Fibroblast of skin of left quadriceps (primary cell): ENCODE data around the gene MANBA.
A peak's percentile ranks its signal among the peaks of the same experiment; 100 is the strongest.
"Not testable (repeated sequence)": the region's sequence is repeated elsewhere in the genome, so short reads cannot be mapped to it uniquely, and the experiment has no call there.

Source experiments
- DNase-seq, 2 experiments: peaks; one replicate each; pipeline ENCODE4 v3.0.0-alpha.2; 2013; ENCODE audit warnings: low read depth in 2 of 2

MANBA gene

GRCh38 chr4:102620697-102621497 is 139.9 kb downstream of the MANBA start:
- DNase-seq, result peak; percentile 77 to 84

GRCh38 chr4:102619776-102620631 is 140.8 kb downstream of the MANBA start:
- DNase-seq, result not testable (repeated sequence)

DNA sequence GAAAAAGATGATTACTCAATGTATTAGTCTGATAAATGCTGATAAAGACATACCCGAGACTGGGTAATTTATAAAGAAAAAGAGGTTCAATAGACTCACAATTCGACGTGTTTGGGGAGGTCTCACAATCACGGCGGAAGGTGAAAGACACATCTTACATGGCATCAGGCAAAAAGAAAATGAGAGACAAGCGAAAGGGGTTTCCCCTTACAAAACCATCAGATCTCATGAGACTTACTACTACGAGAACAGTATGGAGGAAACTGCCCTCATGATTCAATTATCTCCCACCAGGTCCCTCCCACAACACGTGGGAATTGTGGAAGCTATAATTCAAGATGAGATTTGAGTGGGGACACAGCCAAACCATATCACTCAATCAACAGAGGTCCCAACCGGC is 141.7 kb downstream of the MANBA start:
- not testable (repeated sequence) for DNase-seq

DNA sequence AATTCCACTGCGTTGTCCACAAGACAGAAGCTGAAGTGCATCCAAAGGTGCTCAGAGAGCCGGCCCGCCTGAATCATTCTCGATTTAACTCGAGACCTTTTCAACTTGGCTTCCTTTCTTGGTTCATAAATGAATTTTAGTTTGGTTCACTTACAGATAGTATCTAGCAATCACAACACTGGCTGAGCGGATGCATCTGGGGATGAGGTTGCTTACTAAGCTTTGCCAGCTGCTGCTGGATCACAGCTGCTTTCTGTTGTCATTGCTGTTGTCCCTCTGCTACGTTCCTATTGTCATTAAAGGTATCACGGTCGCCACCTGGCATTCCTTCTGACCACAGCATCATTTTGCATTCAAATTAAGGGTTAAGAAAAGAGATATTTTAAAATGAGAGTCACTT is 144.1 kb downstream of the MANBA start:
- DNase-seq, result no peak

DNA sequence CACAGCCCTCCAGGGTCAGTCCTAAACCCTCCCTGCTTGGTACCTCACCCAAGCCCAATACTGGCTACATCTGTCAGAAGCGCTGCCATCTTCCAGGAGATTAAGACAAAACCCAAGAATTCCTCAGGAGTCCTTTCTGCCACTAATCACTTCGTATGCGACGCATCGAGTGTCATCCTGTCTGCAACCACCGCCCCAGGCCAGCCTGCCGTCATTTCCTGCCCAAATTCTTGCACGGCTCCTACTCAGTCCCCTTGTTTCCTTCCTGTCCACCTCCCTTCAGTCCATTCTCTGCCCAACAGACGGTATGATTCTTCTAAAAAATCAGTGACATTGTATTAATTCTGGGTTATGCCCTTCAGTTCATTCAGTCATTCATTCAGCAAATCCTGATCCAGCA is 146.0 kb downstream of the MANBA start:
- DNase-seq, result no peak

DNA sequence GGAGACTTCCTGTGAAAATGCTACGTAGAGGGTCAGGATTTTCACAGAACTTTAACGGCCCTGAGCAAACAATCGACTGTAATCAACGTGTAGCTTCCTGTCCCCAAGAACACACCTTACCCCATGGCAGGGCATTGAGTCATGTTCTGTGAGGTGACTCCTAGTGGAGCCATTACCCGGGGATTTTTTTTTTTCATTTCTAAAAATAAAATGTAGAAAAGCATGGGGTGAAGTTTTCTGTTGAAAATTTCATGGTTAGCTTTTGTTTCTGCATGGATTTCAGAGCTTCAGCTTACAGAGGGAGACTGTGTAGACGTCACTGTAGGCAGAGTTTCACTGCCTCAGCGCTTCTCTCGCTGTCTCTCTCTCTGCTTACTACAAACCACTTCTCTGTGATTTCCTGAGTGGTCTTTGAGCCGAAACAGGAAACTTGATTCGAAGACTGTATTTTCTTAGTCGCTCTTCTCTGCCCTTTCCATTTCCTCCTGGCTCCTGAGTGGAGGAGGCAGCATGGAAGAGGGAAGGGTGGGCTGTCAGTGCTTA is 147.9 kb downstream of the MANBA start:
- no peak for DNase-seq

DNA sequence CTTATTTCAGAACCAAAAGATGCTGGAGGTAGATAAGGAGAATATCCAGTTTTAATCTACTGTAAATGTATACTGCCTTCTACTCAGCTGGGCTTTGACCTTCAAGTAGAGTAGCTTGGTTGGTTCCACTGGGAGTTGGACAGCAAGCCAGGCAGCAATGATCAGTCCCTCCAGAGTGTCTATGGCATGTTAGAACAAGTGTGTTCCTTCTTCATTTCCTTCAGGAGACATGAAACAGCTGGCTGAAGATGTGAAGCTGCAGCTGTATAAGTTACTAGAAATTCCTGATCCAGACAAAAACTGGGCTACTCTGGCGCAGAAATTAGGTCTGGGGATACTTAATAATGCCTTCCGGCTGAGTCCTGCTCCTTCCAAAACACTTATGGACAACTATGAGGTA is 148.6 kb downstream of the MANBA start:
- no peak for DNase-seq

DNA sequence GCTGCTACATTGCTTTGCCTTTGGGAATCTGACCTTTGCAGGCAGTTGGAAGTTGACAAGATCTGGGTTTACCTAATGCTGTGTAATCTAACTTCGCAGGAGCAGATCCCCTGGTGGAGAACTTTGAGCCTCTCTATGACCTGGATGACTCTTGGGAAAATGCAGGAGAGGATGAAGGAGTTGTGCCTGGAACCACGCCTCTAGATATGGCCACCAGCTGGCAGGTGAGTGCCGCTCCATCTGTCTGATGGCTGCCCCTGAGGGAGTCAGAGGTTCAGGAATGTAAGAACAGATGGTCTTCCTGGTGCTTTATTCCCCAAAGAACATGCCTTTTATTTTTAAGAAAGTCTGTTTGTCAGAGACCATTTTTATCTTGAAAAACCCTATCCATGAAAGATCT is 150.3 kb downstream of the MANBA start:
- DNase-seq, result no peak

DNA sequence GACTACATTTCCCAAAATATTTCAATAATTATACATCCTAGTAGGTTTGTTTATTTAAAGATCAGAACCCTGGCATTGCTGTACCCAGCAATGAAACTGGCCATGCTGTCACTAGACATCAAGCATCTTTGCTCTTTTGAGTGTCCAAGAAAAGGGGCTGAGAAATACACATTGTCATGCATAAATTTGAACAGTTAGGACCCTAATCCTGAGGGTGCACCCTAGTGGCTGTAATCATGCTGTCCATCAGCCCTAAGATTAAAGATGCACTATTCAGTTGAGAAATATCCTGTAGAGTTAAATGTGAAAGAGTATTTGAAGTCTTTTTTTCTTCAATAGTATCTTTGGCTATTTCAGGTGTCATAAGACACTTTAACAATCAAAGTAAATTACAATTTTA is 150.8 kb downstream of the MANBA start:
- DNase-seq, result no peak

DNA sequence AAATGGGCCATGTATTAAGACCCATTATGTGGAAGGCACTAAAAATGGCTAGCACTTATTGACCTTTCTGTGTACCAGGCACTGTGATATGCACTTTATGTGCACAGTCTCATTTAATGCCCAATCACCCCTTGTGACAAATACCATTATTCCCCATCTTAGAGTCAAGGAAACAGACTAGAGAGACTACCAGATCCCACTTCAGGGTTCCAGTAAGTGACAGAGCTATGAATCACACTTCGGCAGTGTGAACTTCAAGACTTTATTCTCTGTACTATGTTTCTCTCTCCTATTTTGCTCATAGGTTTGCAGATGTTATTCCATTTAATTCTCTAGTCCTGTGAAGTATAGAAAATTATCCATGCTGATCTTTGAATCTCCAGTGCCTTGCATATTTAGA is 152.6 kb downstream of the MANBA start:
- no peak for DNase-seq

DNA sequence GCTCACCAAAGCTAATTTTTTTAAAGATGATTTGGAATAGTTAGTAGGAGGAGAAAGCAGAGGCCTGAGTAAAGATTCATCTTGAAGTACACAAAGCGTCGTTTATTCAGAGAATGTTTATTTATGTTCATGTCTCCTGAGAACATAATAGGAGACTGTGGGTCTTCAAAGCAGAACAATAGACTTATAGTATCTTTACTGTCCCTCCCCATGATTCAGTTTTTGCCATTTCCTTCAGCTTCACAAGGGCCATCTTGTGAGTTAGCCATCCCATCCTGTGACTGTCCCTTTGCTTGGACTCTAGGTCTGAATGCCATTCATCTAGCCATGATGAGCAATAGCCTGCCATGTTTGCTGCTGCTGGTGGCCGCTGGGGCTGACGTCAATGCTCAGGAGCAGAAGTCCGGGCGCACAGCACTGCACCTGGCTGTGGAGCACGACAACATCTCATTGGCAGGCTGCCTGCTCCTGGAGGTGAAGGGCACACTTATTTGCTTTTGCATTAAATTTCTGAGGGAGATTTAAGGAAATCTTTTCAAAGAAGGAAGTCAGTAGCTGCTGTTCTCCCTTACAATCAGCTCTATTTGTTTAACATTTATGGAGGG is 153.8 kb downstream of the MANBA start:
- no peak for DNase-seq

- no peak for DNase-seq
These were observed 154.5 kb downstream of the MANBA start for GRCh38 chr4:102606261-102606660.

- no peak for DNase-seq
These were observed 156.4 kb downstream of the MANBA start for GRCh38 chr4:102604222-102604940.

DNA sequence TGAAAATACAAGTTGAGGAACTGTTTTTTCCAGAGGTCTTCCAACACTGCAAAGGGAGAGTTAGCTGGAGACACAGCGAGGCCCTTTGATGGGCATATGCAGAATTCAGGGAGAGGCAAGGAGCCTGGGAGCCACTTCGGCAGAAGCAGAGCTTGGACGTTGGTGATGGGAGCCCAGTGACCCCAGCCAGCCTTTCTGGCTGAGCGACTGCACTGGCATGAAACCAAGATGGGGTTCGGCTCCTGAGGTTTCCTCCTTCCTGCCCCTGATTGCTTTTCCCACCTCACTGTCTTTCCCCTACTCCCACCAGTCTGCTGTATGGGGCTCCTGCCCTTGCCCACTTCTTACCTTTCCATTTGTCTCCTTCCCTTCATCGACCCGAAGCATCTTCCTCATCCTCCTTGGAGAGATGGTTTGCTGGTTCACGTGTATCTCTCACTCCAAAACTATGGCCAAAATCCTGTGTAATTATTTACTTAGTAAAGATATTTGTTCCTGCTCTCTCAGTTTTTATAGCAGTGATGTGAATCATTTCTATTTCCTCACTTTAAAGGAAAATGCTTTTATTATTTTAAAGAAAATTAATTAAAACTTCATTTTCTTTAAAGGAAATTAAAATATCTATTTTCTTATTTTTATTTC is 159.1 kb downstream of the MANBA start:
- DNase-seq, result no peak

- DNase-seq, result no peak
These were observed 160.1 kb downstream of the MANBA start for GRCh38 chr4:102600689-102601088.

GRCh38 chr4:102599886-102600285 is 160.9 kb downstream of the MANBA start:
- DNase-seq, result no peak

DNA sequence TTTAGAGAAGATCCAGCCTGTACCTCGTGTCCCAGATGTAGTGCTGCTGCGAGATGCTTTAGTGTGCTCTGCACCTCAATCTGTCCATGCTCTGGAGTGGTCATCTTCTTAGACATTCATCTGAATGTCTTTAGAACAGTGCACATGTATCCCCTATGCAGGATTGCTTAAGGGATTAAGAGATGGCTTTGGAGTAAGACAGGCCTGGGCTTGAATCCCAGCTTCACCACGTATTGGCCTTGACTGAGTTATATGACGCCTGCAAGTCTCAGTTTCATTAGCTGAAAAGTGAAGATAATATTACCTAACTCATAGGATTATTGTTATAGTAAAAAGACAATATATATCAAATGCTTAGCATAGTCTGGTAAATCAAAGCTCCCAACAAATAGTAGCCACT is 161.3 kb downstream of the MANBA start:
- no peak for DNase-seq

DNA sequence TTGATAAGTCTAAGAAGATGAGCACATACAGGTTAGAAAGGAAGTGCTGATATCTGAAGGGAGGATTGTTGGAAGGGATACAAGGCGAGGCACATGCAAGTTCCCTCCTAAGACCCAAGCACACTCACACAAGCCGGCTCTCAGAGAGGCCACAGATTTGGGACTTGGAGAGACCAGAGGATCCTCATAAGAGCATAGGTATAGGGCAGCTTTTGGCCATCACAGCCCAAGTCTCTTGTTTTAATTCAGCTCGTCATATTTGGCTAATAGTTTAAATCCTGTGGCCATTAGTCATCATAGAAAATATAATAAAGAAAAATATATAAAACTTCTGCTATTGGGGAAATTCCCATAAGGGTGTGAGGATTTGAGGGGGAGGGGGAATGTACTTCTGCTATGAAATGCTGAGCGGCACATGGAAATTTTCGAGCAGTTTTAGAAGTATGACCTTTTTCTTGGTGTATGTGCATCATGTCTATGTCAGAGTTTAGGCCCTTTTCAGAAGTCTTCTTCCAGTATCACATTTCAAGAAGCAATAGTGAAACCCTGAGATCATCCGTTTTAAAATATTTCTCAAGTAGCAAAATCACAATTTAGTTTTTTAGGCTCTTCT is 161.9 kb downstream of the MANBA start:
- DNase-seq, result no peak

- no peak for DNase-seq
These were observed 162.5 kb downstream of the MANBA start for GRCh38 chr4:102598086-102598761.

DNA sequence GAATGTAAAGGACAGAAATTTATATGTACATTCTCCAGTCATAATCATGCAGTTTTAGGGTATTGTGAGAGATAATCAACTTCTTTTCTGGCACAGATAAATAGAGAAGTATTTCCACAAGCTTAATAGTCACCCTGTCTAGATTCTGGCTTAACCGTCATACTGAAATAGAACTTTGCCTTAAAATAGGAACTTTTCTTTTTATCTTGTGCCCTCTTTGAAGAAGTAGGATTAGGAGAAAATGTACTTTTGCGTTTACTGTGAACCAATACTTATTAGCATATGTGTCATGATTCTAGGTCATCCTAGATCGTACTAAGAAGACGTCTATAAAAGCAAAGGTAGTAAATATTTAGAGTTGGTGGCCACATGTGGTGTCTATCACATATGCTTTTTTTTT is 164.2 kb downstream of the MANBA start:
- DNase-seq, result no peak
